Glomerular visceral epithelial cell (primary cell): ENCODE data around the gene CTSZ.
"Not testable (repeated sequence)": the region's sequence is repeated elsewhere in the genome, so short reads cannot be mapped to it uniquely, and the experiment has no call there.

ENCODE experiments used
- DNase-seq: peaks from one replicate; pipeline ENCODE4 v3.0.0-alpha.2; 2016; ENCODE audit errors: extremely low spot score

The CTSZ gene

DNA sequence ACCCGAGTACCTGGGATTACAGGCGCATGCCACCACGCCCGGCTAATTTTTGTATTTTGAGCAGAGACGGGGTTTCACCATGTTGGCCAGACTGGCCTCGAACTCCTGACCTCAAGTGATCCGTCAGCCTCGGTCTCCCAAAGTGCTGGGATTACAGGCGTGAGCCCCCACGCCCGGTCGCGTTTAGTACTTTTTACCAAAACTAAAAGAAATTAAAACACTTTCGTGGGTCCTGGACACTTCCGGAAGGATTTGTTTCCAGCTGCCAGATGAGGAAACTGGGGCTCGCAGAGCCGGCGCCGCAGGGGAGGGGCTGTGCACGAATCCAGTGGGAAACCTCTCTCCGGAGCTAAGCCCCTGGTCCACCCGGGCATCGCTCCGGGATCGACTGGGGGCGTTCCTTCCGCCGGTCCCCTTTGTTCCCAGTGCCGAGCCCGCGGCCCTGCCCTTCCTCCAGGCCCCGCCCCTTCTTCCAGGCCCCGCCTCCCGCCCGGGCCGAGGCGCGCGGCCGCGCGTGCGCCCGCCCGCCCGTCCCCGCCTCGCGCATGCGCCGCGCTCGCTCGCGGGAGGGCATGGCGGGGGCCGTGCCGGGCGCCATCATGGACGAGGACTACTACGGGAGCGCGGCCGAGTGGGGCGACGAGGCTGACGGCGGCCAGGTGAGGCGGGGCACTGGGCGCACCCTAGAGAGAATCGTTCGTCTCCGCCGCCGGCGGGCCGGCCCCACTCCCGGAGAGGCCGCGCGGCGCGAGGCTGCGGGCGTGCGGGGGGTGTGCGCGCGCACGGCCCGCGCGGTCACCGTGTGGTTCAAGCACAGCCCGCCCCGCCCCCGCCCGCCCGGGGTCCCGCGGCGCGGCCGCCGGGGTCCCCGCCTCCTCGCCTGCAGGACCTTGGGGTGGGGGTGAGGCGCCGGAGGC, 26.1 kb downstream of the CTSZ start, which contains the start of gene NELFCD:
TSS of gene NELFCD (plus strand) at position 546 of the 917 bp plus-strand sequence. CDS start at position 600, 54 bp downstream.
- DNase-seq: peak; percentile 94

DNA sequence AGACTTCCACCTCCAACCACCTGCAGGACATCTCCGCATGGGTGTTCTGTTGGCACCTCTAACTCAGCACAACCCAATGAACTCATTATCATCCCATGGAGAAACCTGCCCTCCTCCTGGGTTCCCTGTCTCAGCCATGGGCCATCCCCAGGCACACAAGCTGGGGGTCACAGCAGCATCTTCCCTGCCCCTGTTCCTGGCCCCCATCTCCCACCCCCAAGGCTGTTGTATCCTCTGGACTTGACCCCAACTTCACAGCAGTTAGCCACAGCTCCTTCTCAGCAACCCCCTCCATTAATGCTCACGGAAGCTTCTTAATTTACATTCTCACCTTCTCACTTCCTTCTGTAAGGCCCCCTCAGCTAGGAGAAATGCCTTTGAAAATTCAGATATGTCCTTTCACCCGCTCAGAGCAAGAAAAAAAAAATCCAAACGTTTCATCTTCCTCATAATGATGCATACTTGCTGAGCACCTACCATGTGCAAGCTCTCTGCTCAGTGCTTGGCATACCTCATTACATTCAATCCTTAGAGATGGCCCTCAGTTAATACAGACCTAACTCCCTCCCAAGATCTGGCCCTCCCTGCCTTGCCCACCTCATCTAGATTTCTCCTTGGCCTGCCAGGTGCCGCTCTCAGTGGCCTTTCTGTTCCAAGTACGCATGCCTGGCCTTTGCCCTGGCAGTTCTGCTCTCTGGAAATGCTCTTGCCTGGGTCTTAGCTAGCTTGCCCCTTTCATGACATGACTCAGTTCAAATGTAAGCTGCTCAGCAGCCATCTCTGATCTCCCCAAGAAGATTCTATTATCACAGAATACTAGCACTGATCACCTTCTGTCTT, 28.5 kb downstream of the CTSZ start:
- DNase-seq: no peak

DNA sequence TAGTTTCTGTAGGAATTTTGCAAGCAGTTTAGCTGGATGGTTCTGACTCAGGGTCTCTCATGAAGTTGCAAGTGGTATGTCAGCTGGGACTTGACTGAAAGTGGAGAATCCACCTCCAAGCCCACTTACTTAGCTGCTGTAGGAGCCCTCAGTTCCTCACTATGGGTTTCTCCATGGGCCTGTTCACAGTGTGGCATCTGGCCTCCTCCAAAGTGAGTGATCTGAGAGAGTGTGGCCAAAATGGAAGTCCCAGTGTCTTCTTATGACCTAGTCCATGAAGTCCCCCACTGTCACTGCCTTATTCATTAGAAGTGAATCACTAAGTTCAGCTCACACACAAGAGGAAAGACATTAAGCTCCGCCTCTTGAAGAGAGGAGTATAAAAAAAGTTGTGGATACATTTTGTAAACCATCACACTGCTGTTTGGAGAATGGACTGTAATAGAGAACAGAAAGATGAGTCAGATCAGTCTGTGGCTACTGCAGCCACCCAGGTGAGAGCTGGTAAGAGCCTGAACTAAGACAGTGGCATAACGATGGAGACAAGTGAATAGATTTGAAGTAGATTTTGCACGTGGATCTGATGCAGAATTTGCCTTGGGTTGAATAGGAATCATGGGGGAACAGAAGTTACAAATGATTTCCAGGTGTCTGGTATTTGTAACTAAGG, 30.9 kb downstream of the CTSZ start:
- no peak for DNase-seq

DNA sequence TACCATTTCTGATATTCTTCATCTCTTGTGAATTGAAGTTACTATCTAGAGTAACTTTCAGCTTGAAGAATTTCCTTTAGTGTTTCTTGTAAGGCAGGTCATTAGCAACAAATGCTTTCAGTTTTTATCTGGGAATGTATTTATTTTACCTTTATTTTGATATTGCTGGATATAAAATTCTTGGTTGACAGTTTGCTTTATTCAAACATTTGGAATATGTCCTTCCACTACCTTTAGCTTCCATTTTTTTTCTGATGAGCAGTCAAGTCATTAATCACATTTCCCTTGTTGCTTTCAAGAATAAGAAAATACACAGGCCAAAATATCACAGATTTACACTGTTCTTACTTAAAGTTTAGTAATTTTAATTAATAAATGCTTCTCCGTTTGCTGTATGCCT, 31.7 kb downstream of the CTSZ start:
- no peak for DNase-seq

DNA sequence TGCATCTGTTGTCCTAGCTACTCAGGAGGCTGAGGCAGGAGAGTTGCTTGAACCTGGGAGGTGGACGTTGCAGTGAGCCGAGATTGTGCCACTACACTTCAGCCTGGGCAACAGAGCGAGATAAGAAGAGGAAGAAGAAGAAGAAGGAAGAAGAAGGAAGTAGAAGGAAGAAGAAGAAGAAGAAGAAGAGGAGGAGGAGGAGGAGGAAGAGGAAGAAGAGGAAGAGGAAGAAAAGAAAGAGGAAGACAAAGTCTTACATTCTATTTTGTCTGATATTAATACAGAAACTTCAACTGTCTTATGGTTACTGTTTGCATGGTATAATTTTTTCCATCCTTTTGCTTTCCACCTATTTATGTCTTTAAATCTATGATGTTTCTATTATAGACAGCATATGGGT, 33.2 kb downstream of the CTSZ start:
- no peak for DNase-seq

DNA sequence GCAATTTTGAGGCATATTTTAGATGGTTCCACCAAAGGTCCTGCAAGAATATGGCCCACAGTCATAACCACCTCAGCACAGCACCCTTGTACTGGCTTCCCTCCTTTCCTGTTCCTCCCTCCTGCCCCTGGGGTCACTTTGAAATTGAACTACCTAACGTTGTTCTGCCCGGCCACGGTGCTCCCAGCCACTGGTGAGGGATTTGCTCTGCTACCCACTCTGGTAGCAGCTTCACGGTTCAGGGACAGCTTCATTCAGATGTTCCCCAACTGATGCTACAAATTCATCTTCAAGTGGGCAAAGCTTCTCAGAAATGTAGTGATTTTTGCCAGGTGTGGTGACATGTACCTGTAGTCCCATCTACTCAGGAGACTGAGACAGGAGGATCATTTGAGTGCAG, 33.9 kb downstream of the CTSZ start:
- DNase-seq: no peak

DNA sequence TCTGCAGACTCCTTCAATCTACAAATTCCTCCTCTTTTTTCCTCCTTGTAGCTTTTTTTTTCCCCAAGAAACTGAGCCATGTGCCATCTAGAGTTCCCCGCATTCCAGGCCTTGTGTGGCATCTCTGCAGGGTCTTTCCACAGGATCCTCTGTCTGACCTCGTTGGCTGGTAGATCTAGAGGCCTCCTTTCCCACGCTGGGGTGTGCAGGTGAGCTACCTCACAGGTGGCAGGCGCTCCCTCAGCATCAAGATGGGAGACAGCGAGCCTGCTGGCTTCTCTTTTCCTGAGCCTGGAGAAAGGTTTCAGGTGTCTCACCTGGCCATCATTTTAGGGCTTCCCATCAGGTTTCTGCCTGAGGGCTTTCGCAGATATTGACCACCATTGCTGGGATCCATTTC, 35.6 kb downstream of the CTSZ start:
- no peak for DNase-seq

DNA sequence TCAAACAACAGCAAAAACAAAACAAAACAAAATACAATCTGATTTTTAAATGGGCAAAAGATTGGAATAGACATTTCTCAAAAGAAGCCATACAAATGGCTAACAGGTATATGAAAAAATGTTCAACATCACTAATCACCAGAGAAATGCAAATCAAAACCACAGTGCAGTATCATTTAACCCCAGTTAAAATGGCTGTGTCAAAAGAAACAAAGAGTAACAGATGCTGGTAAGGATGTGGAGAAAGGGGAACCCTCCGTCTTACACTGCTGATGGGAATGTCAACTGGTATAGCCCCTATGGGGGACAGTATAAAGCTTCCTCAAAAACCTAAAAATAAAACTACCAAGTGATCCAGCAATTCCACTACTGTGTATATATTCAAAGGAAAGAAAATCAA, 36.9 kb downstream of the CTSZ start:
- no peak for DNase-seq

DNA sequence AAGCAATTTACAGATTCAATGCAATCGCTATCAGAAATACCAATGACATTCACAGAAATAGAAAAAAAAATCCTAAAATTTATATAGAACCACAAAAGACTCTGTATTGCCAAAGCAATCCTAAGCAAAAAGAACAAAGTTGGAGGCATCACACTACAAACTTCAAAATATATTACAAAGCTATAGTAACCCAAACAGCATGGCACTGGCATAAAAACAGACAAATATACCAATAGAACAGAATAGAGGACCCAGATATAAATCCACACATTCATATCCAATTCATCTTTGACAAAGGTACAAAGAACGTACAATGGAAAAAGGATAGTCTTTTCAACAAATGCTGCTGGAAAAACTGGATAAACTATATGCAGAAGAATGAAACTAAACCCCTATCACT, 37.6 kb downstream of the CTSZ start:
- no peak for DNase-seq

DNA sequence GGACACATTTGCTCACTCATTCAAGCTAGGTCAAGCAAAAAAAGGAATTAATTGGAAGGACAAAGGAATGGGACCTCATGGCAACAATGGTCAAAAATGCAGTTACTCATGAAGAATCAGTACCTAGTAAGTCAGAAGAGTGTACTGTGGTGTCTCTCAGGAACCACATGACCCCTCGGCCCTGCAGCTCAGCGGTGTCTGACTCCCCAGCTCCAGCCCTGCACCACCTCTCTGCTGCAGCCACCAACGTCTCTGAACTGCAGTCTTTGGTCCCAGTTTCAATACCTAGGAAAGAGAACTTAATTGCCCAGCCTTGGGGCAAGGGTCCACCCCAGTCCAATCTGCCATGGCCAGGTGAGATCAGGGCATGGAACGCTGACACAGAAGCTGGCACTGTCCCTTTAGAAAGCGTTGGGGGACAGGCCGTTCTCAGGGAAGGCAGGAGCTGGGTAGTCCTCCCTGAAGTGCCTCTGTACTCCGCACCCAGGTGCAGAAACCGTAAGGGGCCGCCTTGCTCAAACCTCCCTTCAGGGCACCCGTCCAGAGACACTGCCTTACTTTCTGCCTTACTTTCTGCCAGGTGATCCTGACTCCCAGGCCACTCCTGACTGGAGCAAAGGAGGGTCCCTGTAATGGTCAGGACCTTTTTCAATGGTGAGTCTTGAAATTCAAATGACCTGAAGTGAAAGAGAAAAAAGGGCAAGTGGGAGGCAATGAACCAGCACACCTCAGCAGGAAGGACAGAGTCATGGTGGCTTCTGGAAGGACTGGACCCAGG, 39.2 kb downstream of the CTSZ start:
- no peak for DNase-seq

DNA sequence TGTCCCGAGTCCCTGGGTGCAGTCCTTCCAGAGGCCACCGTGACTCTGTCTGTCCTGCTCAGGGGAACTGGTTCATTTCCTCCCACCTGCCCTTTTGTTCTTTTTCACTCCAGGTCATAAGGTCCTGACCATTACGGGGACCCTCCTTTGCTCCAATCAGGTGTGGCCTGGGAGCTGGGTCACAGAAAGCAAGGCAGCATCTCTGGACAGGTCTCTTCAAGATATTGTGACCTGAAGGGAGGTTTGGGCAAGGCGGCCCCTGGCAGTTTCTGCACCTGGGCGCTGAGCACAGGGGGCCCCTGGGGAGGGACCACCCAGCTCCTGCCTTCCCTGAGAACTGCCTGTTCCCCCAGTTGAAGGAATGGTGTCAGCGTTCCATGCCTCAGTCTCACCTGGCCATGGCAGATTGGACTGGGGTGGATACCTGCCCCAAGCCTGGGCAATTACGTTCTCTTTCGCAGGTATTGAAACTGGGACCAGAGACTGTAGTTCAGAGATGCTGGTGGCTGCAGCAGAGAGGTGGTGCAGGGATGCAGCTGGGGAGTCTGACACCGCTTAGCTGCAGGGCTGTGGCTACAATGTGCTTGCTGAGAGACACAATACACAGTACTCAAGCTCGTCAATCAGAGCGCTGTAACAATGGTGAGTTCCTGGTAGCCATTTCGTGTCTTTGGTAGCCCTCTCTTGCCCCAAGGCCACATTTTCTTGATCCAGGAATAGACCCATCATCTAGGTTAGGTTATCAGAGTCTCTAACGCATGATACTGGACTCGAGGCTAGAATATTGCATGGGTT, 41.6 kb downstream of the CTSZ start:
- DNase-seq: no peak

DNA sequence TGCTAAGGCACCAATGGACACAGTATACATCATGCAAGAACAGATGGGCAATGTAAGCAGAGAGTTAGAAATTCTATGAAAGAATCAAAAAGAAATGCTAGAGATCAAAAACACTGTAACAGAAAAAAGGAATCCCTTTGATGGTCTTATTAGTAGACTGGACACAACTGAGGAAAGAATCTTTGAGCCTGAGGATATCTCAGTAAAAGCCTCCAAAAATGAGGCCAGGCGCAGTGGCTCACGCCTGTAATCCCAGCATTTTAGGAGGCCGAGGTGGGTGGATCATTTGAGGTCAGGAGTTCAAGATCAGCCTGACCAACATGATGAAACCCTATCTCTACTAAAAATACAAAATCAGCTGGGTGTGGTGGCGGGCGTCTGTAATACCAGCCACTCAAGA, 43.1 kb downstream of the CTSZ start:
- DNase-seq: not testable (repeated sequence)

DNA sequence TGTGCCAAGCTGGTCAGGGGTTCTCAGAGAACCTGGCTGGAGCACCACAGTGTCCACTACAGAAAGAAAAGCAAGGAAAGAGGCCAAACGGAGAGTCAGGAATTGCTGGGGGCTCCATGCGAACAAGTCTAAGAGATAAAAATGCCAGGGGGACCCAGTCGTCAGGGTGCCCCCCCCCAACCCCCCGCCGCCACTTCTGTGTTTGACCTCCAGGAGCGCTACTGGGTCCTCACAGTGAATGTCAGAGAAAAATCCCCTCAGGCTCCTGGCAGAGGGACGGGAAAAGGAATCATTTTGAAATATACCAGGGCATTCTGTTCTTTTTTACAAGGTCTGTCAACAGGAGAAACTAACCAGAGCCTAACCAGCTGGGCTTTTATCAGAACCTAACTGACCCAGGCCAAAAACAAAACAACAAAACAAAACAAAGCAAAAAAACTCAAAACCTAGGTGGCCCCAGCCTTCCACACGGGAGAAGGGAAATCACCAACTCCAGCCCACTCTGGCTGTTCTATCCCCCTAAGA, 43.9 kb downstream of the CTSZ start:
- DNase-seq: no peak

DNA sequence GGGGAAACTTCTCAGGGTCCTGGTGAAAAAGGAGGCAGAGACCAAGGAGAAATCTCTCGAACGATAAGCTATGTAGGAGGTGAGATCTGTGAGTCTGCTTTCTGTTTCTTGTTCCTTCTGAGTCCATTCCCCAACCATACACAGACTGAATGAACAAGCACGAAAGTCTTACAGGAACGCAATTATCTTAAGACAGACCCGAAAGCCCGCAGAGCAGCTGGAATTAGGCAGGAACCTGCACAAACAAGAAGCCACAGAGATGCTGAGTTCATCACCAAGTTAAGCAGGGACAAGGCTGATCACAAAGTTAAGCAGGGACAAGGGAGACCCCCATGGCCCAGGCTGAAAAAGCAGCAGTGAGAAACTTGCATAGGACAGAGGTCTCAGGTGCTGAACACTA, 47.4 kb downstream of the CTSZ start:
- DNase-seq: no peak

DNA sequence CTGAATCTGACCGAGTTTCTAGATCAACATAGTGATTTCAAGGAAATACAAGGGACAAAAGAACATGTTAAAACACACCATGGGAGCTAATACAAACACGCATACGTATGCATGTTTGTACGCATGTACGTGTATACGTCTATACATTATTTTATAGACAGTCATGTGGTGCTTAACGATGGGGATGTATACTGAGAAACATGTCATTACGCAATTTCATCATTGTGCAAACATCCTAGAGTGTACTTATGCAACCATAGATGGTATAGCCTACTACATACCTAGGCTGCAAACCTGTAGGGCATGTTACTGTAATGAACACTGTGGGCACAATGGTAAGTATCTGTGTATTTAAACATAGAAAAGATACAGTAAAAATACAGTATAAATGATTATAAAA, 51.0 kb downstream of the CTSZ start:
- no peak for DNase-seq

DNA sequence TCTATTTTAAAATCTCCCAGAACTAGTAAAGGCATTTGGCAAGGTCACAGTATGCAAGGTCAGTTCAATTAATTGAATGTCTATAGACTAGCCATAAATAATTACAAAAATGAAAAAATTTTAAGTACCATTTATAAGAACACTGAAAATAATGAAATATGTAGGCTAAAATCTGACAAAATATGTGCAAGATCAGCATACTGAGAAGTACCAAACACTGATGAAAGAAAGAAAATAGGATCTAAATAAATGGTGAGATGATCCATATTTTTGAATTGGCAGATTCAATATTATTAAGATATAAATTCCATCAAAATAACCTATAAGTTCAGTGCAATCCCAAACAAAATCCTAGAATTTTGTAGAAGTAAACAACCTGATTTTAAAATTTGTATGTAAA, 54.0 kb downstream of the CTSZ start:
- DNase-seq: no peak

DNA sequence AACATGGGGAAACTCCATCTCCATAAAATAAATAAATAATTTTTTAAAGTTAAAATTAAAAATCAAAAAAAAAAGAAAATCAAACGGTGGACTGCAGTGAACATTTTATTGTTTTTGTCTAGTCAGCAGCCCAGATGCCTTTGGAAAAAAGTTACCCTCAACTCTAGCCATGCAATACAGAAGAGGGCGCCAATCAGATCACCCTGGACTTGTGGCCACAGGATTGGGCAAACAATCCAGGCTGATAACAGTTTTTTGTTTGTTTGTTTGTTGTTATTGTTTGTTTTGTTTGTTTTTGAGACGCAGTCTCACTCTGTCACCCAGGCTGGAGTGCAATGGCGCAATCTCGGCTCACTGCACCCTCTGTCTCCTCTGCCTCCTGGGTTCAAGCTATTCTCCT, 56.5 kb downstream of the CTSZ start:
- DNase-seq: no peak

DNA sequence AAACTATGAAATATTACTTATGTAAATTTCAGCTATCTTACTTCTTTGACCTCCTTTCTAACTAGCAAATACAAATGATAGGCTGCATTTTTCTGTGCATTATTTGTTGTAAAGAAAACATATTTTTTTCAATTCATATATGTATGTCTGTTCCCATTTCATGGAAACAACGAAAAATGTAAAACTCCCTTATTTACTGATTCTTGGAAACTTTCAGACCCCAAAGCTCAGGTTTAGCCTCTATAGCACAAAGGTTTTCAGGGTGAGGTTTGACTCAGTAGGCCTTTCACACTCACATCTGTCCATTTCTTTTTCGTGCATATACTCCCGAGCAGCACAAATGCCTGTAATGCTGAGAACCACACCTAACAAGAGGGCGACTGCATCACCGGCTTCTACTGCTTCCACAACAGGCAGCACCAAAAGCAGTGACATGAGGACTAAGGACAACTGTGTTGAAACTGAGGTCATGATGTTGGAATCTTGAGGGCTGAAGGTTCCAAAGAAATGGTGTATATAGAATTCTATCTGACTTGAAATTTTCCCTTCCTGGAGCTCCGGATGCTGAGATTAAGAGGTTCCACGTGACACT, 59.2 kb downstream of the CTSZ start:
- not testable (repeated sequence) for DNase-seq

DNA sequence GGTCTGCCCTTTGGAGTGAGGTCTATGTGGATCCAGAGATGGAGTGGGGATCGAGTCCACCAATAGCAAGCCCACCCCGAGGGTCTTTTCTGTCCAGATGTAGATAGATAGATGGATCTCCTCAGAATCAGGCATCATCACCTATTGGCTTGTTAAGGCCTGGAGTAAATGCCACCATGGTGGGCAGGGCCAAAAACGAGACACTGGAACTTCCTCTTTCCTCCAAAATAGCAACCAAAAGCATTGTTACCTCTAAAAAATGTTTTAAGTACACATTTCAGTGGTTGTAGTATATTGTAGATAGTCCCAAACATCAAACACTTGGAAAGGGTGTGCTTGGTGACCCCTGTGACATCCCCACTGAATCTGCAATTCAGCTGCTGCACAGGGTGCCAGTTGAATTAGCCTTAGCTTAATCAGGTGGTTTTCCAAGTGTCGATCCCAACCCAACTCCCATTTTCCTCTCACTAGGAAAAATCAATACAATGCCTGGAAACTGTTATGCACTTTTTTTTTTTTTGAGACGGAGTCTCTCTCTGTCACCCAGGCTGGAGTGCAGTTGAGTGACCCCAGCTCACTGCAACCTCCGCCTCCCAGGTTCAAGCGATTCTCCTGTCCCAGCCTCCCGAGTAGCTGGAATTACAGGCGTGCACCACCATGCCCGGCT, 61.0 kb downstream of the CTSZ start:
- DNase-seq: no peak
